GM23248 (cell line): ENCODE measurements around the gene LRRC4B. TPM values are rescaled to one million over a fixed set of nuclear protein-coding genes. Genes with fewer than 3 reads are reported as not detected.

Experiments
- DNase-seq: peaks from one replicate; pipeline ENCODE4 v3.0.0-alpha.2; 2015
- H2AFZ ChIP-seq: fragments of 200-600 bp; sonication (generic); 2 replicates; pipeline ENCODE4 v1.6.1; 2016; ENCODE audit warnings: antibody characterized with exemption
- H3F3A ChIP-seq: fragments of 200-600 bp; sonication (generic); 2 replicates; pipeline ENCODE4 v1.6.1; 2016; ENCODE audit warnings: mild to moderate bottlenecking, antibody characterized with exemption, mixed run types; ENCODE audit not compliant: insufficient read depth
- H3K27ac ChIP-seq: fragments of 200-600 bp; sonication (generic); 2 replicates; pipeline ENCODE4 v1.5.1; 2016; ENCODE audit warnings: mild to moderate bottlenecking
- H3K27me3 ChIP-seq: fragments of 200-600 bp; sonication (generic); replicated peaks from 2 replicates; pipeline ENCODE4 v1.6.1; 2016; ENCODE audit warnings: mild to moderate bottlenecking; ENCODE audit not compliant: insufficient read depth
- H3K36me3 ChIP-seq: fragments of 200-600 bp; sonication (generic); 2 replicates; pipeline ENCODE4 v1.6.1; 2016; ENCODE audit warnings: low read depth, mild to moderate bottlenecking
- H3K4me1 ChIP-seq: fragments of 200-600 bp; sonication (generic); 2 replicates; pipeline ENCODE4 v1.6.1; 2016; ENCODE audit warnings: mild to moderate bottlenecking; ENCODE audit not compliant: insufficient read depth
- H3K4me2 ChIP-seq: fragments of 200-600 bp; sonication (generic); one replicate; pipeline ENCODE4 v1.6.1; 2016; ENCODE audit warnings: mild to moderate bottlenecking; ENCODE audit not compliant: unreplicated experiment
- H3K4me3 ChIP-seq: fragments of 200-600 bp; sonication (generic); 2 replicates; pipeline ENCODE4 v1.5.1; 2016; ENCODE audit warnings: mild to moderate bottlenecking
- H3K79me2 ChIP-seq: fragments of 200-600 bp; sonication (generic); 2 replicates; pipeline ENCODE4 v1.6.1; 2016; ENCODE audit warnings: mild to moderate bottlenecking; ENCODE audit not compliant: insufficient read depth
- H3K9ac ChIP-seq: fragments of 200-600 bp; sonication (generic); 2 replicates; pipeline ENCODE4 v1.6.1; 2016; ENCODE audit warnings: mild to moderate bottlenecking
- H3K9me2 ChIP-seq: fragments of 200-600 bp; sonication (generic); 2 replicates; pipeline ENCODE4 v1.6.1; 2016; ENCODE audit warnings: mixed run types, mild to moderate bottlenecking, moderate library complexity; ENCODE audit not compliant: insufficient read depth
- H3K9me3 ChIP-seq: fragments of 200-600 bp; sonication (generic); one replicate; pipeline ENCODE4 v1.6.1; 2017; ENCODE audit warnings: low read depth
- H4K20me1 ChIP-seq: fragments of 200-600 bp; sonication (generic); 2 replicates; pipeline ENCODE4 v1.6.0; 2016; ENCODE audit not compliant: insufficient read depth
- EZH2 ChIP-seq: fragments of 200-600 bp; sonication (generic); IDR thresholded peaks from 2 replicates; pipeline ENCODE4 v1.6.1; 2018; ENCODE audit warnings: antibody characterized with exemption, mild to moderate bottlenecking; ENCODE audit not compliant: insufficient read depth, poor library complexity, severe bottlenecking
- EZH2phosphoT487 ChIP-seq: fragments of 200-600 bp; sonication (generic); IDR thresholded peaks from 2 replicates; pipeline ENCODE4 v1.6.1; 2018; ENCODE audit warnings: antibody characterized with exemption, moderate library complexity, mild to moderate bottlenecking, low read depth; ENCODE audit not compliant: insufficient read depth
- WGBS, 2 experiments: methylation state at CpG; one replicate each; pipeline ENCODE4 v1.1.6; 2015 to 2017; ENCODE audit warnings: low lambda C conversion rate in 2 of 2, low coverage in 1 of 2; ENCODE audit errors: missing lambda C conversion rate in 2 of 2; 5-methylcytosine and 5-hydroxymethylcytosine counted together
- in situ Hi-C: fragments of 300-500 bp; cut with MboI; formaldehyde crosslinking; loops from 2 replicates; pipeline ENCODE4 v1.15.0; 2020
- polyA plus RNA-seq: library from polyadenylated mRNA; unstranded; fragments of >200 nt; fragmentation: Nextera tagmentation; extraction: Ambion mirVana; gene quantifications from 2 replicates; pipeline ENCODE4 v1.2.1, GENCODE V29; 2016
- total RNA-seq: library from RNA; depleted of rRNA; stranded (reverse); fragments of >200 nt; shearing (Covaris generic); gene quantifications from 2 replicates; pipeline ENCODE4 v1.2.3, GENCODE V29; 2014

LRRC4B gene
- total and polyA plus RNA-seq, 2 experiments from 2014 or later: not detected

DNA sequence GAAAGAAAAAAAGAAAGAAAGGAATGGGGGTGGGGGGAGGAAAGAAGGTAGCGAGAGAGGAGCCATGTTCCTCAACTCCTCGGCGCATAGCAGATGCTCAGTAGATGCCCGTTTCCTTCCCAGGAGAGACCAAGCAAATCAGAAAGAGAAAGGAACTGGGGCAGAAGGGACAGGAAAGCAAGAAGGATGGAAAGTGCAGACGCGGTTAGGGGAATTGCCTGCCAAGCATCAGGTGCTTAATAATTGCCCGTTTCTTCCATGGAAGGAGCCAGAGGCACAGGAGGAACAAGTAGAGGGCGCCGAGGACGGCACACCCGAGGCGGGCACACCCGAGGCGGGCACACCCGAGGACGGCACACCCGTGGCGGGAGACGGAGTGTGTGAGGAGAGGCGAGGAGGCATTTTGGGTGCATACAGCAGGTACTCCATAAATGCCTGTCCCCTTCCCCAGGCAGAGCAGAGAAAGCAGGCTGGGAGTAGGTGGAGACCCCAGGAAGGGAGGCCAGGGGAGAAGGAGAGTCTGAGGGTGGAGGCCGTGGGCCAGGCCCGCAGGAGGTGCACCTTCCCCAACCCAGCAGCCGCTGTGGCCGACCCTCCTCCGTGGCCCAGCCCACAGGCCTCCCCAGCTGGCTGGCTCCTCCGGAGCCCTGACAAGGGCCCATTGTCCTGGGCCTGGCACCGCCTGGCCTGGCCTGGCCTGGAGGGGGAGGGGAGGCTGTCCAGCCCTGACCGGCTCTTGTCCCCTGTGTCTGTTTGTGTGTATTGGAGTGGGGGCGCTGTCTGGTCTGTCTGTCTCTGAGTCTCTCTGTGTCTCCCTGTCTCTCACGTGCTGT is 71.8 kb downstream of the LRRC4B start:
- Histone ChIP-seq H2AFZ (no peak overlapping the region), H3K27ac (no peak overlapping the region), H3K9me3 (no peaks in the 10 kb centered on the region), H3K9ac (no peak overlapping the region), H3K36me3 (no peaks in the 10 kb centered on the region), H3K4me3 (no peak overlapping the region), H3K9me2 (no peaks in the 10 kb centered on the region), H3F3A (no peaks in the 10 kb centered on the region), H3K4me2 (no peak overlapping the region), H3K79me2 (no peaks in the 10 kb centered on the region), H3K27me3 (peaks cover 10% of the 10 kb centered on the region), H3K4me1 (no peaks in the 10 kb centered on the region), H4K20me1 (no peaks in the 10 kb centered on the region)
- TF ChIP-seq EZH2phosphoT487: no peak
- TF ChIP-seq EZH2: no peak
- in situ Hi-C loops: no loop called here
- DNase-seq: no peak
- 49 to 54% methylated on average over 28 to 29 of the region's 30 CpGs for WGBS, 2 experiments

DNA sequence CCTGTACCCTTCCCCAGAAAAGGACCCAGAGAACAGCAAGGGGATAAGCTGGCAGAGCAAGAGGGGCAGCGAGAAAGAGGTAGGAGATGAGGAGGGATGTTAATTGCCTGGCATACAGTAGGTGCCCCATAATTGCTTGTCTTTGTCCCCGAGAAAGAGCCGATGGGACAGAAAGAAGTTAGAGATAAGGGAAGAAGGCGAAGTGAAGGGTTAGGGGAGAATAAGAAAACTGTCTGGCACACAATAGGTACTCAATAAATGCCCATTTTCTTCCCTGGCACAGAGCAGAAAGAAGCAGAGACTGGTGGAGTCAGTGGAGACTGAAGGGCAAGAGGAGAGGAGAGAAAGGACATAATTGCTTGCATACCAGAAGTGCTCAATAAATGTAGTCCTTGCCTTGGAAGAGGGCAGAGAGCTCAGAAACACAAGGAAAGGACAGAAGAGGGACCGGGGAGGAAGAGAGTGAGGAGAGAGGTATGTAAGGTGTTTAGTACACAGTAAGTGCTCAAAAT is 73.2 kb downstream of the LRRC4B start:
- DNase-seq: no peak
- H3K4me3 ChIP-seq: no peak overlapping the region
- 60 to 73% methylated on average over 5 of the region's 5 CpGs for WGBS, 2 experiments
- H4K20me1 ChIP-seq: no peaks in the 10 kb centered on the region
- H2AFZ ChIP-seq: no peak overlapping the region
- no peak overlapping the region for H3K27ac ChIP-seq
- no peaks in the 10 kb centered on the region for H3K36me3 ChIP-seq
- peaks cover 11% of the 10 kb centered on the region for H3K27me3 ChIP-seq
- TF ChIP-seq EZH2phosphoT487 (no peak), EZH2 (no peak)
- H3K9me2 ChIP-seq: no peaks in the 10 kb centered on the region
- no peaks in the 10 kb centered on the region for H3K4me1 ChIP-seq
- no peak overlapping the region for H3K4me2 ChIP-seq
- in situ Hi-C loops: no loop called here
- H3F3A ChIP-seq: no peaks in the 10 kb centered on the region
- H3K79me2 ChIP-seq: no peaks in the 10 kb centered on the region
- H3K9me3 ChIP-seq: no peaks in the 10 kb centered on the region
- no peak overlapping the region for H3K9ac ChIP-seq

DNA sequence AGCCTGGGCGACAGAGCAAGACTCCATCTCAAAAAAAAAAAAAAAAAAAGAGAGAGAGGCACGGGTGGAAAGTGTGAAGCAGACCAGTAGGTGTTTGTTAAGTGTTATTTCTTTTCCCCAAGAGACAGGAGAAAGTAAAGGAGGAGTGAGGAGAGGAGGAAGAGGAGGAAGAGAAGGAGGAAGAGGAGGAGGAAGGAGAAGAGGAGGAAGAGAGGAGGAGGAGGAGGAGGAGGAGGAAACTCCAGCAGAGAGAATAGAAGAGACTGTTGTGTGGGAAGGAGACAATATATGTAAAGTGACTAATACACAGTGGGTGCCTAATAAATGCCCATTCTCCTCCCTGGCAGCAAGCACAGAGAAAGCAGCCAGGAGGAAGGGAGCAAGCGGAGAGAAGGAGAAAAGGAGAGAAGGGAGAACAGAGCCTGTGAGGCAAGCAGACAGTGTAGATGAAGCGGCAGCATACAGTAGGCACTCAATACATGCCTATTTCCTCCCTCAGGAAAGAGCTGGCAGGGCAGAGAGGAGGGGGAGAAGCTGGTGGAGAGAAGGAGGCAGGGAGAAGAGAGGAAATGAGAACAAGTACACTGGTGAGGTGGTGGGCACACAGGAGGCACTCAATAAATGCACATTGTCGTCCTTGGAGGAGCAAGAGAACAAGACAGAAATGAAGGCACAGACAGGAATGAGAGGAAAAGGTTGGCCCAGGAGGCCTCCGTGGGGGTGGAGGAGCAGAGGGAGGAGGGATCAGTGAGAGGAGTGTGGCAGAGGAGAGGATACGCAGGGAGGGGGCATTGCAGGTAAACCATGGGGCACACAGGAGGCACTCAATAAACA is 73.8 kb downstream of the LRRC4B start:
- no peaks in the 10 kb centered on the region for H4K20me1 ChIP-seq
- in situ Hi-C loops: no loop called here
- no peak overlapping the region for H3K4me3 ChIP-seq
- TF ChIP-seq EZH2phosphoT487 (no peak), EZH2 (no peak)
- no peaks in the 10 kb centered on the region for H3K9me3 ChIP-seq
- H3K27ac ChIP-seq: no peak overlapping the region
- no peaks in the 10 kb centered on the region for H3K4me1 ChIP-seq
- H3K79me2 ChIP-seq: no peaks in the 10 kb centered on the region
- no peak for DNase-seq
- H3K9me2 ChIP-seq: no peaks in the 10 kb centered on the region
- no peak overlapping the region for H3K9ac ChIP-seq
- H2AFZ ChIP-seq: no peak overlapping the region
- no peaks in the 10 kb centered on the region for H3F3A ChIP-seq
- H3K27me3 ChIP-seq: peaks cover 4% of the 10 kb centered on the region; the same call in 1 of the 2 replicates
- H3K36me3 ChIP-seq: no peaks in the 10 kb centered on the region
- WGBS, 2 experiments: 38 to 39% methylated on average over 5 to 7 of the region's 7 CpGs
- no peak overlapping the region for H3K4me2 ChIP-seq

DNA sequence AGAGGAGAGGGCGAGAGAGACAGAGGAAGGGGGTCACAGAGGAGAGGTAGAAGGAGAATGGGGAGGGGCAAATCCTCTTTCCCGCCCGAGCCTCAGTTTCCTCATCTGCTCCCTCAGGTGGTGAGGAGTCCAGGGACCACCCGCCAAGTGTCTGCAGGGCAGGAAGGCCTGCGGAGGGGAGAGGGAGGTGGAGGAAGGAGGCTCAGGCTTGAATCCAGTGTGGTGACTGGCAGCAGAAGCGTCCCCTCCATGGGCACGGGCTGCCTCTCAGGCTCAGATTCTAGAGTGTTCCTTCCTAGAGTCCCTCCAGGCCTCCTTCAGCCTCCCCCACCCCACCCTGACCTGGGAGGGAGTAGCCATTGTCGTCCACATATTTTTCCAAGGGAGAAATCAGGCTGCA is 75.1 kb downstream of the LRRC4B start:
- no peak for DNase-seq
- in situ Hi-C loops: no loop called here
- Histone ChIP-seq H3K27me3 (peaks cover 4% of the 10 kb centered on the region; the same call in 1 of the 2 replicates), H3K9me2 (no peaks in the 10 kb centered on the region), H4K20me1 (no peaks in the 10 kb centered on the region), H3F3A (no peaks in the 10 kb centered on the region), H3K79me2 (no peaks in the 10 kb centered on the region), H3K4me2 (no peak overlapping the region), H3K27ac (no peak overlapping the region), H3K9ac (no peak overlapping the region), H2AFZ (no peak overlapping the region), H3K4me1 (no peaks in the 10 kb centered on the region), H3K4me3 (no peak overlapping the region), H3K36me3 (no peaks in the 10 kb centered on the region), H3K9me3 (no peaks in the 10 kb centered on the region)
- TF ChIP-seq EZH2phosphoT487 (no peak), EZH2 (no peak)
- WGBS, 2 experiments: 27 to 32% methylated on average over 8 of the region's 8 CpGs
